CD4-positive, alpha-beta memory T cell (primary cell): ENCODE measurements around the gene UBE4A. TPM values are rescaled to one million over a fixed set of nuclear protein-coding genes. Genes with fewer than 3 reads are reported as not detected.

ENCODE experiments used
- CTCF ChIA-PET: fragments of 350-600 bp; sonication (Branson Sonifier 250); formaldehyde crosslinking; loops from one replicate; lab custom pipeline; 2021; ENCODE audit warnings: inconsistent platforms; ENCODE audit not compliant: partially characterized antibody; lab: Charles Lee
- POLR2A ChIA-PET: fragments of 350-600 bp; sonication (Branson Sonifier 250); formaldehyde crosslinking; loops from one replicate; lab custom pipeline; 2021; ENCODE audit not compliant: partially characterized antibody; lab: Charles Lee
- DNase-seq, 5 donors: peaks; one replicate each; pipeline versions ENCODE4 v3.0.0 to v3.0.0-alpha.2; 2020 to 2022; ENCODE audit warnings: mixed read lengths in 1 of 5
- H3K27ac ChIP-seq: one replicate; pipeline ENCODE4 v1.7.0; 2013; ENCODE audit warnings: low read depth, low read length
- H3K27me3 ChIP-seq: 2 replicates; pipeline ENCODE4 v1.7.0; 2013; ENCODE audit warnings: mild to moderate bottlenecking, low read length, moderate library complexity; ENCODE audit not compliant: insufficient read depth
- H3K36me3 ChIP-seq: 2 replicates; pipeline ENCODE4 v1.7.0; 2013; ENCODE audit warnings: mild to moderate bottlenecking, low read length, moderate library complexity; ENCODE audit not compliant: insufficient read depth
- H3K4me1 ChIP-seq: 2 replicates; pipeline ENCODE4 v1.7.0; 2013; ENCODE audit warnings: mild to moderate bottlenecking, low read length, moderate library complexity; ENCODE audit not compliant: insufficient read depth
- H3K4me3 ChIP-seq, 2 donors: one replicate each; pipeline ENCODE4 v1.7.0; 2013; ENCODE audit warnings: low read length in 2 of 2, mild to moderate bottlenecking in 1 of 2
- H3K9me3 ChIP-seq, 2 donors: one replicate each; pipeline ENCODE4 v1.7.0; 2013; ENCODE audit warnings: low read length in 2 of 2, control low read depth in 1 of 2; ENCODE audit not compliant: control insufficient read depth in 1 of 2
- H3K27ac Mint-ChIP-seq, 7 donors: one replicate each; pipeline ENCODE4 v1.8.0; 2020 to 2021; ENCODE audit warnings: mixed read lengths in 7 of 7, mild to moderate bottlenecking in 6 of 7, inconsistent platforms in 3 of 7, moderate library complexity in 3 of 7
- H3K27me3 Mint-ChIP-seq, 2 donors: one replicate each; pipeline ENCODE4 v1.8.0; 2020 to 2021; ENCODE audit warnings: mixed read lengths in 2 of 2
- H3K36me3 Mint-ChIP-seq, 2 donors: one replicate each; pipeline ENCODE4 v1.8.0; 2020 to 2021; ENCODE audit warnings: mixed read lengths in 2 of 2, inconsistent platforms in 1 of 2, mild to moderate bottlenecking in 1 of 2
- H3K4me1 Mint-ChIP-seq, 4 donors: one replicate each; pipeline ENCODE4 v1.8.0; 2020 to 2021; ENCODE audit warnings: mixed read lengths in 4 of 4, mild to moderate bottlenecking in 1 of 4
- H3K4me3 Mint-ChIP-seq, 8 donors: one replicate each; pipeline ENCODE4 v1.8.0; 2020 to 2021; ENCODE audit warnings: mixed read lengths in 8 of 8, mild to moderate bottlenecking in 7 of 8, moderate library complexity in 6 of 8, inconsistent platforms in 3 of 8
- H3K9me3 Mint-ChIP-seq, 8 donors: one replicate each; pipeline ENCODE4 v1.8.0; 2020 to 2021; ENCODE audit warnings: mixed read lengths in 8 of 8, mild to moderate bottlenecking in 5 of 8, inconsistent platforms in 3 of 8, moderate library complexity in 1 of 8
- intact Hi-C: fragments of 100-400 bp; cut with micrococcal nuclease; formaldehyde crosslinking; loops from one replicate; pipeline ENCODE4 v1.15.1; 2023
- polyA plus RNA-seq, 2 donors: library from polyadenylated mRNA; unstranded; fragments of 300-500 nt; fragmentation: Illumina TruSeq; gene quantifications; one replicate each; pipeline ENCODE4 v1.2.3, GENCODE V29; 2021
- total RNA-seq, 2 experiments: library from RNA; stranded (reverse); gene quantifications; one replicate each; pipeline ENCODE4 v1.2.3, GENCODE V29; 2021

Gene UBE4A
- total and polyA plus RNA-seq, 4 experiments from 2014 or later, result 16.9 to 52.2 (median 37.9) TPM

DNA sequence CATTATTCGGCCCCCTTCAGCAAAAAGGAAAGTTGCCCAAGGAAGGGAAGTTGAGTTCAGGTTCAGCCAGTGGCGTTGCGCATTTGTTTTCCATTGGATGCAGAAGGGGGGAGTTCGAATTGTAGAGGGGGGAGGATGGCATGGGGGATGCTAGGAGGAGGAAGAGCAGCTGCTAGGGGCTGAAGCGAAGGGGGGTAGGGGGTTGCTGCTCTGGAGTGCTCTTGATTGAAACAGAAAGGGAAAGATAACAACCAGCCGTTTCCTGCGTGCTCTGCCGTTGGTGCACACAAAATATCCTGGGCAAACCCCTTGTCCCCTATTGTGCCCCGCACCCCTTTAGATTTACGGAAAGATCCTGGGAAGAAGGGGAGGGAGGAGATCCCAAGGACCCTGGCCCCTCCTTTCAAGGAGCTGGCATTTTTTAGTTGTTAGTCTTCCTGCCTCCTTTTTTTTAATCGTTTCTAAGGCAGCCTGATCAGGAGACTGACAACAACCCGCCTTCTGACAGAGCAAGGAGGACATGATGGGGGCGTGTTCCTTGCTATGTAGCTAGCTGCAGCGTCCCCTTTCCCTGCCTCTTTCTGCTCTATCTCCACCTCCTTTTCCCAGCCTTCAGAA lies 79.0 kb downstream of the UBE4A start:
- Mint-ChIP-seq H3K4me3 (peak overlapping the region; percentile 88 to 98 (median 93)), H3K27me3 (peaks cover 1 to 7% of the 10 kb centered on the region in 2 donors), H3K36me3 (peaks cover 0 to 65% of the 10 kb centered on the region in 2 donors), H3K4me1 (peaks cover 46 to 89% (median 54%) of the 10 kb centered on the region in 4 donors), H3K27ac (peak overlapping the region; percentile 94 to 98 (median 97)), H3K9me3 (peaks cover 0 to 3% (median 0%) of the 10 kb centered on the region in 8 donors)
- CTCF ChIA-PET, result interaction anchor here (1.4 to 1.5 kb wide), 2 partner anchors 11 to 18 kb away, joined by 3 to 5 read pairs; no protein-coding TSS in a partner anchor
- POLR2A ChIA-PET, result interaction anchor here (0.6 to 6.8 kb wide), 12 partner anchors 14 to 657 kb away, joined by 3 to 163 read pairs (median 3); partner anchors contain the start of genes ARCN1, ATP5MG, MPZL3 and UBE4A
- Histone ChIP-seq H3K27ac (peak overlapping the region; percentile 92), H3K4me1 (peaks cover 54% of the 10 kb centered on the region), H3K4me3 (peak overlapping the region; percentile 67 to 90), H3K36me3 (no peaks in the 10 kb centered on the region), H3K9me3 (no peaks in the 10 kb centered on the region), H3K27me3 (no peaks in the 10 kb centered on the region)
- DNase-seq, result peak; percentile 65 to 82 (median 73)
- intact Hi-C loops, result loop anchor here (1.0 to 5.0 kb wide), 5 partner anchors 8 to 579 kb away; partner anchors contain the start of genes ARCN1, RPS25 and TRAPPC4

GRCh38 chr11:118439646-118440045 lies 80.2 kb downstream of the UBE4A start:
- H3K27ac ChIP-seq, result peak overlapping the region; percentile 92

GRCh38 chr11:118441770-118442275 lies 82.4 kb downstream of the UBE4A start:
- H3K27me3 Mint-ChIP-seq, result peaks cover 0 to 2% of the 10 kb centered on the region in 2 donors
- peaks cover 68 to 96% (median 76%) of the 10 kb centered on the region in 4 donors for H3K4me1 Mint-ChIP-seq
- Histone ChIP-seq H3K27ac (peak overlapping the region; percentile 22), H3K36me3 (no peaks in the 10 kb centered on the region), H3K4me3 (no peak overlapping the region), H3K27me3 (no peaks in the 10 kb centered on the region), H3K4me1 (peaks cover 78% of the 10 kb centered on the region), H3K9me3 (no peaks in the 10 kb centered on the region)
- H3K27ac Mint-ChIP-seq, result peak overlapping the region; percentile 84 to 98 (median 91)
- no peak for DNase-seq
- peak overlapping the region in 7 of 8 donors; percentile 33 to 98 (median 68) for H3K4me3 Mint-ChIP-seq
- H3K36me3 Mint-ChIP-seq, result peaks cover 0 to 59% of the 10 kb centered on the region in 2 donors
- no peaks in the 10 kb centered on the region for H3K9me3 Mint-ChIP-seq
- ChIA-PET POLR2A (interaction anchor here (1.4 to 1.7 kb wide), 2 partner anchors 34 to 137 kb away, joined by 3 to 4 read pairs; no protein-coding TSS in a partner anchor), CTCF (interaction anchor here (1.1 kb wide), 1 partner anchor 13 kb away, joined by 3 read pairs; no protein-coding TSS in a partner anchor)
- intact Hi-C loops, result no loop called here

More at GRCh38 chr11:118439646-118440045, 80.2 kb downstream of the UBE4A start:
- H3K27ac Mint-ChIP-seq, result peak overlapping the region; percentile 94 to 98 (median 97)
- peaks cover 0 to 1% (median 0%) of the 10 kb centered on the region in 8 donors for H3K9me3 Mint-ChIP-seq
- peak overlapping the region in 7 of 8 donors; percentile 2 to 98 (median 89) for H3K4me3 Mint-ChIP-seq
- peaks cover 1 to 4% of the 10 kb centered on the region in 2 donors for H3K27me3 Mint-ChIP-seq
- no peaks in the 10 kb centered on the region for H3K27me3 ChIP-seq
- POLR2A ChIA-PET, result interaction anchor here (0.6 to 6.8 kb wide), 4 partner anchors 40 to 113 kb away, joined by 3 to 163 read pairs (median 4); partner anchors contain the start of gene ATP5MG
- peaks cover 53 to 92% (median 60%) of the 10 kb centered on the region in 4 donors for H3K4me1 Mint-ChIP-seq
- CTCF ChIA-PET, result interaction anchor here (1.4 to 1.5 kb wide), 2 partner anchors 13 to 16 kb away, joined by 3 to 5 read pairs; no protein-coding TSS in a partner anchor
- no peaks in the 10 kb centered on the region for H3K36me3 ChIP-seq
- peaks cover 0 to 61% of the 10 kb centered on the region in 2 donors for H3K36me3 Mint-ChIP-seq
- DNase-seq, result peak in 1 of 5 donors; percentile 17
- no peak overlapping the region for H3K4me3 ChIP-seq
- intact Hi-C loops, result loop anchor here (5.0 kb wide), 3 partner anchors 132 to 578 kb away; partner anchors contain the start of genes ARCN1, RPS25 and TRAPPC4
- no peaks in the 10 kb centered on the region for H3K9me3 ChIP-seq
- H3K4me1 ChIP-seq, result peaks cover 60% of the 10 kb centered on the region

DNA sequence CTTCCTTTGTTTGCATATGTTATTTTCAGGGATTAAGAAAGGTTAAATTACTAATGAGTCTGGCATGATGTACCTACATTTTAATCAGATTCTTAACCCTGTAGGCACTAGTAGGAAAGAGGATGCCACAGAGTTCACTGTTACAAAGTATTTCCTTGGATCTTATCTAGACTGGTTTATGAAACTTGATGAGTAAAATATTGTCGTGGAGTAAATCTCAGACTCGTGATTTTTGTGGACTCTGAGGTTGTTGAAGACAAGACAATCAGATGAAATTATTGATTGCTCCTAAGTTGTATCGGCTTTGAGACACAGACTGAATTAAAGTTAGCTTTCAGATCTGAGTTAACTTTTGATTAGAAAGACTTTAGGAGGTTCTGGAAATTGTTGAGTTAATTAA lies 82.9 kb downstream of the UBE4A start:
- no peak overlapping the region for H3K4me3 ChIP-seq
- H3K27me3 ChIP-seq, result no peaks in the 10 kb centered on the region
- no peaks in the 10 kb centered on the region for H3K36me3 ChIP-seq
- H3K9me3 ChIP-seq, result no peaks in the 10 kb centered on the region
- Mint-ChIP-seq H3K9me3 (no peaks in the 10 kb centered on the region), H3K4me3 (peak overlapping the region; percentile 7 to 98 (median 66)), H3K27me3 (peaks cover 0 to under 1% of the 10 kb centered on the region in 2 donors), H3K27ac (peak overlapping the region; percentile 84 to 98 (median 91)), H3K4me1 (peaks cover 71 to 97% (median 80%) of the 10 kb centered on the region in 4 donors), H3K36me3 (peaks cover 0 to 61% of the 10 kb centered on the region in 2 donors)
- CTCF ChIA-PET, result interaction anchor here (1.1 kb wide), 1 partner anchor 13 kb away, joined by 3 read pairs; no protein-coding TSS in a partner anchor
- intact Hi-C loops, result no loop called here
- H3K4me1 ChIP-seq, result peaks cover 82% of the 10 kb centered on the region
- H3K27ac ChIP-seq, result peak overlapping the region; percentile 22
- no peak for DNase-seq
- POLR2A ChIA-PET, result interaction anchor here (1.4 to 1.7 kb wide), 2 partner anchors 33 to 137 kb away, joined by 3 to 4 read pairs; no protein-coding TSS in a partner anchor

GRCh38 chr11:118442908-118443589 lies 83.6 kb downstream of the UBE4A start:
- Histone ChIP-seq H3K4me3 (no peak overlapping the region), H3K27ac (peak overlapping the region; percentile 35), H3K27me3 (no peaks in the 10 kb centered on the region), H3K36me3 (no peaks in the 10 kb centered on the region), H3K9me3 (no peaks in the 10 kb centered on the region), H3K4me1 (peaks cover 90% of the 10 kb centered on the region)
- Mint-ChIP-seq H3K4me3 (peak overlapping the region; percentile 45 to 98 (median 68)), H3K27ac (peak overlapping the region; percentile 69 to 98 (median 86)), H3K4me1 (peaks cover 77 to 97% (median 87%) of the 10 kb centered on the region in 4 donors), H3K27me3 (no peaks in the 10 kb centered on the region), H3K36me3 (peaks cover 0 to 62% of the 10 kb centered on the region in 2 donors), H3K9me3 (no peaks in the 10 kb centered on the region)
- CTCF ChIA-PET, result interaction anchor here (1.1 to 1.5 kb wide), 2 partner anchors 14 to 41 kb away, joined by 3 to 4 read pairs; no protein-coding TSS in a partner anchor
- DNase-seq, result no peak
- intact Hi-C loops, result no loop called here
- POLR2A ChIA-PET, result interaction anchor here (1.4 to 3.1 kb wide), 3 partner anchors 7 to 138 kb away, joined by 3 to 25 read pairs (median 4); partner anchors contain the start of gene KMT2A

GRCh38 chr11:118443590-118444218 lies 84.3 kb downstream of the UBE4A start:
- H3K27me3 ChIP-seq, result no peaks in the 10 kb centered on the region
- H3K9me3 ChIP-seq, result no peaks in the 10 kb centered on the region
- peak overlapping the region; percentile 2 for H3K27ac ChIP-seq
- H3K4me3 Mint-ChIP-seq, result peak overlapping the region; percentile 13 to 98 (median 66)
- no peaks in the 10 kb centered on the region for H3K9me3 Mint-ChIP-seq
- CTCF ChIA-PET, result interaction anchor here (1.5 kb wide), 1 partner anchor 41 kb away, joined by 4 read pairs; no protein-coding TSS in a partner anchor
- H3K36me3 ChIP-seq, result no peaks in the 10 kb centered on the region
- POLR2A ChIA-PET, result interaction anchor here (1.0 to 3.1 kb wide), 2 partner anchors 8 to 45 kb away, joined by 3 to 25 read pairs; partner anchors contain the start of gene KMT2A
- peak in 2 of 5 donors; percentile 22 to 43 for DNase-seq
- H3K4me1 ChIP-seq, result peaks cover 95% of the 10 kb centered on the region
- intact Hi-C loops, result no loop called here
- no peaks in the 10 kb centered on the region for H3K27me3 Mint-ChIP-seq
- peaks cover 0 to 60% of the 10 kb centered on the region in 2 donors for H3K36me3 Mint-ChIP-seq
- peaks cover 79 to 100% (median 90%) of the 10 kb centered on the region in 4 donors for H3K4me1 Mint-ChIP-seq
- peak overlapping the region; percentile 44 to 98 (median 85) for H3K27ac Mint-ChIP-seq
- H3K4me3 ChIP-seq, result no peak overlapping the region
